Skin epidermis (tissue), 12 donors: Measurements from ENCODE around the gene XG.
"Not testable (repeated sequence)": the region's sequence is repeated elsewhere in the genome, so short reads cannot be mapped to it uniquely, and the experiment has no call there.

Source experiments
- H3K27ac ChIP-seq, 21 experiments: fragments of 200-600 bp; sonication (generic) in 11 of 21; one replicate each; pipeline ENCODE4 v1.5.0; 2020; ENCODE audit warnings: mild to moderate bottlenecking in 3 of 21, inconsistent platforms in 2 of 21, moderate library complexity in 2 of 21
- H3K4me3 ChIP-seq, 7 experiments: fragments of 200-600 bp; sonication (generic) in 2 of 7; one replicate each; pipeline ENCODE4 v1.5.0; 2020; ENCODE audit warnings: inconsistent platforms in 2 of 7, mild to moderate bottlenecking in 2 of 7, moderate library complexity in 1 of 7

Gene XG

GRCh38 chrX:2751874-2752300 is at the start of gene XG:
Gene XG (plus strand): TSS chrX:2752040. CDS start chrX:2752275, 235 bp downstream.
- Histone ChIP-seq H3K4me3 (peak within 1 kb of the TSS; percentile 14 to 45 (median 26)), H3K27ac (peak within 1 kb of the TSS in 19 of 21 experiments; percentile 42 to 84 (median 72))

- H3K4me3 ChIP-seq: no peak overlapping the region
- H3K27ac ChIP-seq: peak overlapping the region in 18 of 21 experiments; percentile 5 to 87 (median 68)
These were observed 47.9 kb upstream of the XG start for GRCh38 chrX:2703991-2704369.

- Histone ChIP-seq H3K27ac (peak overlapping the region in 15 of 21 experiments; percentile 39 to 87 (median 69)), H3K4me3 (no peak overlapping the region)
These were observed 46.6 kb upstream of the XG start for GRCh38 chrX:2705046-2705832.

- Histone ChIP-seq H3K27ac (peak overlapping the region; percentile 30 to 92 (median 73)), H3K4me3 (no peak overlapping the region)
These were observed 44.5 kb upstream of the XG start for GRCh38 chrX:2707334-2707760.

- peak overlapping the region; percentile 14 to 92 (median 73) for H3K27ac ChIP-seq
- H3K4me3 ChIP-seq: no peak overlapping the region
These were observed 43.8 kb upstream of the XG start for GRCh38 chrX:2708021-2708420.

- no peak overlapping the region for H3K4me3 ChIP-seq
- H3K27ac ChIP-seq: peak overlapping the region in 16 of 21 experiments; percentile 12 to 92 (median 78)
These were observed 43.1 kb upstream of the XG start for GRCh38 chrX:2708592-2709188.

GRCh38 chrX:2709556-2709955 is 42.3 kb upstream of the XG start:
- no peak overlapping the region for H3K4me3 ChIP-seq
- peak overlapping the region in 20 of 21 experiments; percentile 63 to 92 (median 78) for H3K27ac ChIP-seq

- Histone ChIP-seq H3K27ac (peak overlapping the region; percentile 42 to 92 (median 78)), H3K4me3 (no peak overlapping the region)
These were observed 41.6 kb upstream of the XG start for GRCh38 chrX:2710041-2710840.

GRCh38 chrX:2711441-2711840 is 40.4 kb upstream of the XG start:
- Histone ChIP-seq H3K4me3 (no peak overlapping the region), H3K27ac (peak overlapping the region in 3 of 21 experiments; percentile 19 to 88 (median 54))

- Histone ChIP-seq H3K27ac (no peak overlapping the region), H3K4me3 (no peak overlapping the region)
These were observed 39.4 kb upstream of the XG start for GRCh38 chrX:2712428-2712827.

GRCh38 chrX:2712890-2713840 is 38.7 kb upstream of the XG start:
- peak overlapping the region in 1 of 7 experiments; percentile 1 for H3K4me3 ChIP-seq
- no peak overlapping the region for H3K27ac ChIP-seq

- H3K4me3 ChIP-seq: no peak overlapping the region
- H3K27ac ChIP-seq: no peak overlapping the region
These were observed 37.3 kb upstream of the XG start for GRCh38 chrX:2714551-2714950.

- Histone ChIP-seq H3K4me3 (no peak overlapping the region), H3K27ac (no peak overlapping the region)
These were observed 36.7 kb upstream of the XG start for GRCh38 chrX:2715066-2715600.

- Histone ChIP-seq H3K27ac (no peak overlapping the region), H3K4me3 (no peak overlapping the region)
These were observed 34.5 kb upstream of the XG start for GRCh38 chrX:2717312-2717711.

- Histone ChIP-seq H3K4me3 (no peak overlapping the region), H3K27ac (no peak overlapping the region)
These were observed 33.0 kb upstream of the XG start for GRCh38 chrX:2718821-2719220.

GRCh38 chrX:2719774-2720447 is 31.9 kb upstream of the XG start:
- Histone ChIP-seq H3K27ac (no peak overlapping the region), H3K4me3 (no peak overlapping the region)

GRCh38 chrX:2723286-2723879 is 28.5 kb upstream of the XG start:
- Histone ChIP-seq H3K4me3 (no peak overlapping the region), H3K27ac (no peak overlapping the region)

GRCh38 chrX:2727264-2727663 is 24.6 kb upstream of the XG start:
- H3K27ac ChIP-seq, H3K4me3 ChIP-seq: not testable (repeated sequence)
